Measurements from ENCODE around the gene EMSY.

Gene EMSY

GRCh38 chr11:76542436-76542835 is 97.6 kb downstream of the EMSY start:
- H3K4me3 ChIP-seq (ENCODE audit: low read length): no peak overlapping the region
- no peak for TF ChIP-seq CTCF (IDR thresholded peaks at IDR 0.05; ENCODE audit: insufficient read depth, low read depth, low read length, missing control alignments)
- DNase-seq (ENCODE audit: low read depth): no peak

GRCh38 chr11:76543006-76543703 is 98.3 kb downstream of the EMSY start:
- no peak overlapping the region for H3K4me3 ChIP-seq (ENCODE audit: low read length)
- no peak for TF ChIP-seq CTCF (IDR thresholded peaks at IDR 0.05; ENCODE audit: insufficient read depth, low read depth, low read length, missing control alignments)
- DNase-seq (ENCODE audit: low read depth): peak; percentile 49

- no peak overlapping the region for H3K4me3 ChIP-seq (ENCODE audit: low read length)
- TF ChIP-seq CTCF (IDR thresholded peaks at IDR 0.05; ENCODE audit: insufficient read depth, low read depth, low read length, missing control alignments): no peak
- no peak for DNase-seq (ENCODE audit: low read depth)
Observed at GRCh38 chr11:76550781-76551180, 106.0 kb downstream of the EMSY start.

- no peak overlapping the region for H3K4me3 ChIP-seq (ENCODE audit: low read length)
- peak; percentile 7 for DNase-seq (ENCODE audit: low read depth)
- TF ChIP-seq CTCF (IDR thresholded peaks at IDR 0.05; ENCODE audit: insufficient read depth, low read depth, low read length, missing control alignments): peak; percentile 30
Observed at GRCh38 chr11:76551400-76551799, 106.6 kb downstream of the EMSY start.

GRCh38 chr11:76552987-76553386 is 108.2 kb downstream of the EMSY start:
- no peak for TF ChIP-seq CTCF (IDR thresholded peaks at IDR 0.05; ENCODE audit: insufficient read depth, low read depth, low read length, missing control alignments)
- H3K4me3 ChIP-seq (ENCODE audit: low read length): no peak overlapping the region
- DNase-seq (ENCODE audit: low read depth): no peak

- no peak overlapping the region for H3K4me3 ChIP-seq (ENCODE audit: low read length)
- peak; percentile 13 for DNase-seq (ENCODE audit: low read depth)
- no peak for TF ChIP-seq CTCF (IDR thresholded peaks at IDR 0.05; ENCODE audit: insufficient read depth, low read depth, low read length, missing control alignments)
Observed at GRCh38 chr11:76553554-76554476, 109.0 kb downstream of the EMSY start.
